CD4-positive, alpha-beta T cell (primary cell): ENCODE measurements around the gene NPHP1. TPM values are rescaled to one million over a fixed set of nuclear protein-coding genes. Genes with fewer than 3 reads are reported as not detected.

Source experiments
- ATAC-seq: fragments of 200-7000 bp; cut with Tn5 transposase; one replicate; pipeline ENCODE4 v1.10.0; 2022; ENCODE audit warnings: mild to moderate bottlenecking; ENCODE audit not compliant: poor library complexity
- CTCF ChIA-PET: fragments of 350-600 bp; sonication (Branson Sonifier 250); formaldehyde crosslinking; loops from one replicate; lab custom pipeline; 2021; ENCODE audit warnings: antibody characterized with exemption, inconsistent platforms; lab: Charles Lee
- POLR2A ChIA-PET: fragments of 350-600 bp; sonication (Branson Sonifier 250); formaldehyde crosslinking; loops from one replicate; lab custom pipeline; 2021; ENCODE audit warnings: antibody characterized with exemption, inconsistent platforms; lab: Charles Lee
- DNase-seq, 14 experiments: peaks; one replicate each; pipeline ENCODE4 v3.0.0-alpha.2; 2013 to 2020; ENCODE audit warnings: mixed read lengths in 2 of 14
- H3K27ac ChIP-seq, 2 donors: one replicate each; pipeline versions ENCODE4 v1.5.1 to v1.7.0; 2013; ENCODE audit warnings: low read length in 2 of 2, low read depth in 1 of 2, mild to moderate bottlenecking in 1 of 2
- H3K27me3 ChIP-seq, 2 experiments: 1 replicate in 1 of 2; 2 replicates in 1 of 2; pipeline versions ENCODE4 v1.6.1 to v1.7.0; 2013; ENCODE audit warnings: low read length in 2 of 2, control low read depth in 1 of 2, mild to moderate bottlenecking in 1 of 2, moderate library complexity in 1 of 2; ENCODE audit not compliant: insufficient read depth in 2 of 2, control insufficient read depth in 1 of 2
- H3K36me3 ChIP-seq: one replicate; pipeline ENCODE4 v1.6.1; 2013; ENCODE audit warnings: low read length, control low read depth; ENCODE audit not compliant: insufficient read depth
- H3K4me1 ChIP-seq: one replicate; pipeline ENCODE4 v1.6.1; 2013; ENCODE audit warnings: low read length, control low read depth; ENCODE audit not compliant: insufficient read depth
- H3K4me3 ChIP-seq: one replicate; pipeline ENCODE4 v1.5.1; 2013; ENCODE audit warnings: mild to moderate bottlenecking, low read length, moderate library complexity
- H3K9me3 ChIP-seq, 2 experiments: 1 replicate in 1 of 2; 2 replicates in 1 of 2; pipeline versions ENCODE4 v1.6.1 to v1.7.0; 2013; ENCODE audit warnings: low read length in 2 of 2, mild to moderate bottlenecking in 2 of 2, control low read depth in 1 of 2, moderate library complexity in 1 of 2; ENCODE audit not compliant: control insufficient read depth in 1 of 2, insufficient read depth in 1 of 2
- H3K27ac Mint-ChIP-seq: one replicate; pipeline ENCODE4 v1.8.0; 2020; ENCODE audit warnings: mixed read lengths
- H3K27me3 Mint-ChIP-seq: one replicate; pipeline ENCODE4 v1.8.0; 2021; ENCODE audit warnings: mixed read lengths
- H3K36me3 Mint-ChIP-seq: one replicate; pipeline ENCODE4 v1.8.0; 2021; ENCODE audit warnings: low read depth, mixed read lengths
- H3K4me1 Mint-ChIP-seq: one replicate; pipeline ENCODE4 v1.8.0; 2021; ENCODE audit warnings: low read depth, mixed read lengths
- H3K4me3 Mint-ChIP-seq: one replicate; pipeline ENCODE4 v1.8.0; 2020; ENCODE audit warnings: mild to moderate bottlenecking, mixed read lengths
- H3K9me3 Mint-ChIP-seq: one replicate; pipeline ENCODE4 v1.8.0; 2020; ENCODE audit warnings: mixed read lengths
- CTCF ChIP-seq: fragments of 200-600 bp; IDR thresholded peaks from one replicate; pipeline ENCODE4 v1.8.0; 2022; ENCODE audit warnings: antibody characterized with exemption, mild to moderate bottlenecking
- intact Hi-C, 2 experiments: fragments of 100-400 bp; cut with DNase I in 1 of 2; cut with micrococcal nuclease in 1 of 2; formaldehyde crosslinking; loops; one replicate each; pipeline versions ENCODE4 v1.15.1 to v1.9.0; 2023 to 2025; cut with DNase I, micrococcal nuclease
- total RNA-seq, 174 experiments: library from RNA in 2 of 174; stranded (reverse) in 2 of 174; gene quantifications; one replicate each; pipeline ENCODE4 v1.2.3 and lab custom pipeline; 2021 to 2026

The NPHP1 gene
- total RNA-seq, 2 experiments from 2014 or later = 0.33 to 0.98 TPM

- no peak overlapping the region for H3K27ac Mint-ChIP-seq
- H3K27me3 Mint-ChIP-seq = peaks cover 4% of the 10 kb centered on the region
- H3K9me3 ChIP-seq = peaks cover 0 to 7% of the 10 kb centered on the region in 2 experiments
- peaks cover 4% of the 10 kb centered on the region for H3K4me1 Mint-ChIP-seq
- POLR2A ChIA-PET = no interaction called here
- no peaks in the 10 kb centered on the region for H3K36me3 ChIP-seq
- no peak overlapping the region for H3K4me3 ChIP-seq
- no peaks in the 10 kb centered on the region for H3K27me3 ChIP-seq
- DNase-seq (no peak), ATAC-seq (no peak)
- CTCF ChIA-PET = no interaction called here
- no peak overlapping the region for H3K4me3 Mint-ChIP-seq
- H3K4me1 ChIP-seq = no peaks in the 10 kb centered on the region
- peaks cover 7% of the 10 kb centered on the region for H3K9me3 Mint-ChIP-seq
- TF ChIP-seq CTCF = no peak
- H3K36me3 Mint-ChIP-seq = no peaks in the 10 kb centered on the region
- intact Hi-C loops = loop anchor here in 1 of 2 experiments (5.0 kb wide), 1 partner anchor 864 kb away; no protein-coding TSS in a partner anchor
- H3K27ac ChIP-seq = no peak overlapping the region
These were observed 51.4 kb downstream of the NPHP1 start for GRCh38 chr2:110153416-110153815.

GRCh38 chr2:110152943-110153342, 51.9 kb downstream of the NPHP1 start:
- Mint-ChIP-seq H3K27me3 (peaks cover 4% of the 10 kb centered on the region), H3K9me3 (peaks cover 7% of the 10 kb centered on the region), H3K4me3 (no peak overlapping the region), H3K36me3 (no peaks in the 10 kb centered on the region), H3K4me1 (peaks cover 4% of the 10 kb centered on the region), H3K27ac (no peak overlapping the region)
- no peaks in the 10 kb centered on the region for H3K4me1 ChIP-seq
- TF ChIP-seq CTCF = no peak
- ChIA-PET POLR2A (no interaction called here), CTCF (no interaction called here)
- no peak for DNase-seq
- H3K27ac ChIP-seq = no peak overlapping the region
- H3K27me3 ChIP-seq = no peaks in the 10 kb centered on the region
- H3K9me3 ChIP-seq = peaks cover 0 to 7% of the 10 kb centered on the region in 2 experiments
- no peak overlapping the region for H3K4me3 ChIP-seq
- intact Hi-C loops = loop anchor here in 1 of 2 experiments (5.0 kb wide), 1 partner anchor 864 kb away; no protein-coding TSS in a partner anchor
- H3K36me3 ChIP-seq = no peaks in the 10 kb centered on the region
- no peak for ATAC-seq

- TF ChIP-seq CTCF = no peak
- Mint-ChIP-seq H3K9me3 (peaks cover 6% of the 10 kb centered on the region), H3K27me3 (no peaks in the 10 kb centered on the region), H3K4me1 (no peaks in the 10 kb centered on the region), H3K4me3 (no peak overlapping the region), H3K27ac (no peak overlapping the region), H3K36me3 (no peaks in the 10 kb centered on the region)
- ChIA-PET POLR2A (no interaction called here), CTCF (no interaction called here)
- H3K27ac ChIP-seq = no peak overlapping the region
- ATAC-seq = no peak
- H3K4me3 ChIP-seq = no peak overlapping the region
- H3K27me3 ChIP-seq = no peaks in the 10 kb centered on the region
- H3K9me3 ChIP-seq = no peaks in the 10 kb centered on the region
- no peaks in the 10 kb centered on the region for H3K36me3 ChIP-seq
- no peak for DNase-seq
- H3K4me1 ChIP-seq = no peaks in the 10 kb centered on the region
- intact Hi-C loops = loop anchor here in 1 of 2 experiments (5.0 kb wide), 1 partner anchor 868 kb away; no protein-coding TSS in a partner anchor
These were observed 55.2 kb downstream of the NPHP1 start for GRCh38 chr2:110149330-110150220.
